Activated naive CD4-positive, alpha-beta T cell treated with anti-CD3 and anti-CD28 coated beads for 36 hours (primary cell): Measurements from ENCODE around the gene AK1. TPM values are rescaled to one million over a fixed set of nuclear protein-coding genes. Genes with fewer than 3 reads are reported as not detected.
"Not testable (repeated sequence)": the region's sequence is repeated elsewhere in the genome, so short reads cannot be mapped to it uniquely, and the experiment has no call there.

ENCODE experiments used
- CTCF ChIA-PET: fragments of 350-600 bp; sonication (Branson Sonifier 250); formaldehyde crosslinking; loops from one replicate; lab custom pipeline; 2021; ENCODE audit warnings: antibody characterized with exemption; lab: Charles Lee
- DNase-seq: peaks from one replicate; pipeline ENCODE4 v3.0.0-alpha.2; 2020
- H3K27ac Mint-ChIP-seq: one replicate; pipeline ENCODE4 v1.8.0; 2021; ENCODE audit warnings: mild to moderate bottlenecking, mixed read lengths
- H3K27me3 Mint-ChIP-seq: one replicate; pipeline ENCODE4 v1.8.0; 2021; ENCODE audit warnings: low read depth, mixed read lengths
- H3K36me3 Mint-ChIP-seq: one replicate; pipeline ENCODE4 v1.8.0; 2021; ENCODE audit warnings: low read depth, mixed read lengths
- H3K4me1 Mint-ChIP-seq: one replicate; pipeline ENCODE4 v1.8.0; 2021; ENCODE audit warnings: low read depth, mixed read lengths
- H3K4me3 Mint-ChIP-seq: one replicate; pipeline ENCODE4 v1.8.0; 2021; ENCODE audit warnings: mild to moderate bottlenecking, moderate library complexity, mixed read lengths
- H3K9me3 Mint-ChIP-seq: one replicate; pipeline ENCODE4 v1.8.0; 2021; ENCODE audit warnings: mixed read lengths
- intact Hi-C: fragments of 100-400 bp; cut with micrococcal nuclease; formaldehyde crosslinking; loops from one replicate; pipeline ENCODE4 v1.15.1; 2023
- total RNA-seq, 2 experiments: library from RNA; stranded (reverse); gene quantifications; one replicate each; pipeline ENCODE4 v1.2.3, GENCODE V29; 2021

Gene AK1
- total RNA-seq, 2 experiments from 2014 or later: 11.8 to 11.9 TPM

DNA sequence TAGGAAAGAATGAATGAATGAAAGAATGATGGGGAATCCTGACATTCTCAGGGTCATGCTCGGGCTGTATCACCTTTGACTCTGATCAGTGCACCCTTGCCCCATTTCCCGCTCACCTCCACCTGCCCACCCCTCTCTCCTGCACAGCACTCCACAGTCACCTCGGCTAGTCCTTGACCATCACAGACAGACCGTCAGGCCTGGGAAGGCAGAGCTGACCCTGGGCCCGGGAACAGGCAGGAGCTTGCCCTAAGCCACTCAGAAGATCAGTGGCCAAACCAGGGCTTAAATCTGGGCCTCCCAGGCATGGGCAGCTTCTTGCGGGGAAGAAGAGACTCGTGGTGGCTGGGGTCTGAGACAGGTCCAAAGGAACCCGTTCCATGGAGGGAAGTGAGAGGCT lies 18.3 kb upstream of the AK1 start:
- no peak for DNase-seq
- H3K9me3 Mint-ChIP-seq: peaks cover 4% of the 10 kb centered on the region

DNA sequence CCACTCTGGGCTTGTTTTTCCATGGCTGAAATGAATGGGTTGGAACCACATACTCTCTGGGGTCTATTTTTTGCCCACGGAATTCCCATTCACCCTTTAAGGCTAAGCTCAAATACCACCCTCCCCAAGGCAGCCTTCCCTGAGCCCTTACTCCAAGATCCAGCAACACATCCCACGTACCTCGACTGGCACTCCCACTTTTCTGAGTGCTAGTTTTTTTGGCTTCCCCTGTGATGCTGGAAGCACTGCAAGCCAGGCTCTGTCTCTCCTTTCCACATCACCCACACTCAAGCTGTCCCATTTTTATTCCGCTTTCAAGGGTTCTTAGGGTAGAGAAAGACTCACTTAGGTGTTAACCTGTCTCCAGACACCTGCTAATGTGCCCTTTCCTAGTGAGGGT lies 15.9 kb upstream of the AK1 start:
- peaks cover 49% of the 10 kb centered on the region for H3K36me3 Mint-ChIP-seq
- peaks cover 14% of the 10 kb centered on the region for H3K4me1 Mint-ChIP-seq
- no peaks in the 10 kb centered on the region for H3K27me3 Mint-ChIP-seq
- H3K4me3 Mint-ChIP-seq: no peak overlapping the region
- intact Hi-C loops: no loop called here
- no peak for DNase-seq
- CTCF ChIA-PET: interaction anchor here (1.5 kb wide), 1 partner anchor 24 kb away, joined by 4 read pairs; no protein-coding TSS in a partner anchor
- H3K9me3 Mint-ChIP-seq: peaks cover 4% of the 10 kb centered on the region
- H3K27ac Mint-ChIP-seq: no peak overlapping the region

More for the DNA sequence above, 18.3 kb upstream of the AK1 start:
- CTCF ChIA-PET: interaction anchor here (0.9 to 1.1 kb wide), 2 partner anchors 26 kb away, joined by 3 to 4 read pairs; no protein-coding TSS in a partner anchor
- Mint-ChIP-seq H3K4me1 (peaks cover 23% of the 10 kb centered on the region), H3K36me3 (peaks cover 46% of the 10 kb centered on the region), H3K27me3 (no peaks in the 10 kb centered on the region), H3K4me3 (no peak overlapping the region), H3K27ac (no peak overlapping the region)
- intact Hi-C loops: no loop called here

DNA sequence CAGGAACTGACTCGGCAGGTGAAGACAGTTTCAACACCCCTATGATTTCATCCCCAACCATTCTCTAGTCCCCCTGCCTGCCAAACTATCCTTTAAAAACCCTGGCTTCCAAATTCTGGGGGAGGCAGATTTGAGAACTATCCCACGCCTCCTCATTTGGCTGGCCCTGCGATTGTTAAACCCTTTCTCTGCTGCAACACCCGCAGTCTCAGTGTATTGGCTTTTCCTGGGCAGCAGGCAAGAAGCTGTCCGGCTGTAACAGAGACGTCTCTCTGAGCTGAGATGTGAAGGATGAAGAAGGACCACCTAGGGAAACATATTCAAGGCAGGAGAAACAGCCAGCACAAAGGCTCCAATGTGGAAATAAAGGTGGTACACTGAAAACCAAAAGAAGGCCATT lies 15.4 kb upstream of the AK1 start:
- Mint-ChIP-seq H3K4me3 (no peak overlapping the region), H3K27me3 (no peaks in the 10 kb centered on the region), H3K36me3 (peaks cover 51% of the 10 kb centered on the region), H3K4me1 (peaks cover 11% of the 10 kb centered on the region), H3K27ac (no peak overlapping the region), H3K9me3 (peaks cover 4% of the 10 kb centered on the region)
- DNase-seq: no peak
- CTCF ChIA-PET: interaction anchor here (1.5 kb wide), 1 partner anchor 23 kb away, joined by 4 read pairs; no protein-coding TSS in a partner anchor
- intact Hi-C loops: no loop called here

DNA sequence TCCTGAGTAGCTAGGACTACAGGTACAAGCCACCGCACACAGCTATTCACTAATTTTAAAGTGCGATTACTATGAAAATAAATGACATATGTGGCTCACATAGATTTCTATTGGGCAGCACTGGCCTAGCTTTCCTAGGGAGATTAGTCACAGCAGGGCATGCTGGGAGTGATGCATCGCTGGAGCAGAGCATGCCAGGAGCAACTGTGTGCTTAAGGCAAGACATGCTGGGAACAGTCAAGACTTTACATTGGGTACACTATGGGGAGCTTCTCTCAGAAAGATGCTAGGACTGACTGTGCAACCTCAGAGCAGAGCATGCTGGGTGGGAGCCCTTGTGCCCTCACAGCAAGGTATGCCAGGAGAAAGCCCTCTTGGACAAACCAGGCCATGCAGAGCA lies 12.6 kb upstream of the AK1 start:
- intact Hi-C loops: no loop called here
- Mint-ChIP-seq H3K4me3 (no peak overlapping the region), H3K9me3 (peaks cover 4% of the 10 kb centered on the region), H3K36me3 (peaks cover 43% of the 10 kb centered on the region), H3K4me1 (peaks cover 5% of the 10 kb centered on the region), H3K27ac (no peak overlapping the region), H3K27me3 (no peaks in the 10 kb centered on the region)
- CTCF ChIA-PET: interaction anchor here (0.8 to 1.5 kb wide), 4 partner anchors 20 to 33 kb away, joined by 3 to 6 read pairs (median 4); no protein-coding TSS in a partner anchor
- no peak for DNase-seq

DNA sequence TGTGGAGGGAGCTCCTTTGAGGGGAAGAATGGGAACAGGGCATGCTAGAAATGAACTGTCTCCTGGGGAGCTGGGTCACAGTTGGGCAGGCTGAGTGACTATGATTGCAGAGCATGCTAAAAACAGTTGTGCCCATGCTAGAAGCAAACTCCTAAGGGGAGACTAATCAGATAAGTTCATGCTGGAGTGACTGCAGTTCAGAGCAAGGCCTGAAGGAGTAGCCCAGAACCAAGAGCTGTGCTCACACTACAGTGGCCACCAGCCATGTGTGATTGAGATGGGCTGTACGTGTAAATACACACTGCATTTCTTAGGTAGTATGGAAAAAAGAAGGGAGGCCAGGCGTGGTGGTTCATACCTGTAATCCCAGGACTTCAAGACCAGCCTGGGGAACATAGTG lies 10.3 kb upstream of the AK1 start:
- CTCF ChIA-PET: interaction anchor here (1.6 kb wide), 1 partner anchor 18 kb away, joined by 4 read pairs; no protein-coding TSS in a partner anchor
- Mint-ChIP-seq H3K27ac (no peak overlapping the region), H3K4me1 (peaks cover 2% of the 10 kb centered on the region), H3K27me3 (no peaks in the 10 kb centered on the region), H3K9me3 (no peaks in the 10 kb centered on the region), H3K36me3 (peaks cover 23% of the 10 kb centered on the region), H3K4me3 (no peak overlapping the region)
- DNase-seq: no peak
- intact Hi-C loops: no loop called here

DNA sequence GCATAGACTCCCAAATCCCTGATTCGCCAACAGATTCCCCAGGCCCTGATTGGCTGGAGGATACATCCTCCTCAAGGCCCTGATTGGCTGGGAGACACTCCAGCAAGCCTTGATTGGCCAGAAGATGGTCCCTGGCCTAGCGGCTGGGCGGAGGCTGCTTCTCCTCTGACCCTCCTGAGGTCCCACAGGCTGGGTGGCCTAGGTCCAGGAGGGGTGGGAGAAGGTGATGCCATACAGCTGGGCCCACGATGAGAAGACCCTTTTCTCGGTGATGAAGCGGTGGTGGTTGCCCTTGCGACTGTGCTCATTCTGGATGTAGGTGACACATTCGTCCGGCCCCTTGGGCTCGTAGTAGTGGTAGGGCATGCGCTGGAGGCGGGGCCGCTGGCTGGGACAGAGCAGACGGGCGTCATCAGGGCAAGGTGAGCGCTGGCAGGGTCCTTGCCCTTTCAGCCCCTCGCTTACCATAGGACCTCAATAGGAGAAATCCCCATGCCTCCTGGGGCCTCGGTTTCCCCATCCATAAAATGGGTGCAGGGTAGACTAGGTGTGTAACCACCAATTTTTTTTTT lies 9.0 kb upstream of the AK1 start:
- H3K4me3 Mint-ChIP-seq: no peak overlapping the region
- H3K36me3 Mint-ChIP-seq: peaks cover 18% of the 10 kb centered on the region
- CTCF ChIA-PET: interaction anchor here (1.6 kb wide), 1 partner anchor 17 kb away, joined by 4 read pairs; no protein-coding TSS in a partner anchor
- no peak for DNase-seq
- no peak overlapping the region for H3K27ac Mint-ChIP-seq
- no peaks in the 10 kb centered on the region for H3K9me3 Mint-ChIP-seq
- intact Hi-C loops: no loop called here
- H3K27me3 Mint-ChIP-seq: no peaks in the 10 kb centered on the region
- no peaks in the 10 kb centered on the region for H3K4me1 Mint-ChIP-seq

DNA sequence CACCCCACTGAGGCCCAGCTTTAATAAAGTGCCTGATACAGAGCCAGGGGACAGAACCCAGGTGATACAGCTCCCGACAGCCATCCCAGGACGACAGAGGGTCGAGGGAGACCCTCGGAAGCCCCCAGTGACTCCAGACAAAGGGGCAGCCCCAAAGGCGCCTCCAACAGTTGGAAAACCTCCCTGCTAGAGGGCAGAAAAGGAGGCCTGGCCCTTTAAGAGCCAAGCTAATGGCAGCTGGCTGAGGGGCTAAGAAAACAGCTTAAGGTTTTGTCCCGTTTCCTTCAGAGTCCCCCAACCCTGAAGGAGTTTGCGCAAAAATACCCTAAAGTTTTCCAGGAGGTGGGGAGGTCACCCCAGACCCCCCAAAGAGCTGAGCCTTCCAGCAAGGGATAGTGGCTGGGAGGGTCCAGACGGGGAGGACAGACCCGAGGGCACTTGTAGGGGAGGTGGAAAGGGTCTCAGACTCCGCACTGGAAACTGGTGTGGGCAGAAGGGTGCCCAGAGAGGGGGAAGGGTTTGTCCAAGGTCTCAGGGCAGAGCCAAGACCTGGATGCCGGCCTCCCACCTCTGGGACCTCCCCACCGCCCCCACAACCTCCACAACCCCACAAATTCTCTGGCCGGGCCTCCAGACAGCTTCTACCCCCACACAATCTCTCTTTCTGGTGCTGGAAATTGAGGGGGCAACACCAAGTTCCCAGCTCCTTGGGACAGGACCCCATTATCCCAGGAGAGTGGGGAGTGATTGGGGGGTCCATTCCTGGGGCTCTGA lies 8.2 kb upstream of the AK1 start:
- Mint-ChIP-seq H3K36me3 (peaks cover 18% of the 10 kb centered on the region), H3K27ac (no peak overlapping the region), H3K27me3 (no peaks in the 10 kb centered on the region), H3K4me3 (no peak overlapping the region), H3K4me1 (no peaks in the 10 kb centered on the region), H3K9me3 (no peaks in the 10 kb centered on the region)
- CTCF ChIA-PET: interaction anchor here (0.6 to 0.9 kb wide), 3 partner anchors 16 to 555 kb away, joined by 3 to 5 read pairs (median 4); no protein-coding TSS in a partner anchor
- intact Hi-C loops: no loop called here
- DNase-seq: no peak

DNA sequence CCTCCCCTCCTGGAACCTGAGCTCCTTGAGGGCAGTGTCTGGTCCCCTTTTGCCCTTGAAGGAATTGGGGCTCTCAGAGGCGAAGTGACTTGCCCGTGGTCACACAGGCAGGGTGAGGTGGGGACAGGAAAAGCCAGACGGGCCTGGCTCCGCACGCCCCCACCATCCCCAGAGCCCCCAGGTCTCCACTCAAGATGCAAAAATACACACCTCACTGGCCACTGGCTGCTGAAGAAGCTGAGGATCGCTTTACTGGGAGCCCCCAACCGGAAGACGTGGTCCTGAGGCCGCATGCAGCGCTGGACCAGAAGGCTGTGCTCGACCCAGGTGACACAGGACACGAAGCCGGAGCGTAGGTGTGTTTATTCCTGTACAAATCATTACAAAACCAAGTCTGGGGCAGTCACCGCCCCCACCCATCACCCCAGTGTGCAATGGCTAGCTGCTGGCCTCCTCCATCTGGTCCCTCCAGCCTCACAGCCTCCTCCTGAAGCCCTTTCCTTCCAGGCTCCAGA lies 7.6 kb upstream of the AK1 start:
- H3K4me3 Mint-ChIP-seq: no peak overlapping the region
- no peak overlapping the region for H3K27ac Mint-ChIP-seq
- H3K27me3 Mint-ChIP-seq: no peaks in the 10 kb centered on the region
- peaks cover 15% of the 10 kb centered on the region for H3K36me3 Mint-ChIP-seq
- DNase-seq: no peak
- H3K9me3 Mint-ChIP-seq: no peaks in the 10 kb centered on the region
- intact Hi-C loops: loop anchor here (5.0 kb wide), 1 partner anchor 32 kb away; the partner anchor contains the start of gene ST6GALNAC4
- H3K4me1 Mint-ChIP-seq: no peaks in the 10 kb centered on the region
- CTCF ChIA-PET: interaction anchor here (0.7 to 1.0 kb wide), 3 partner anchors 15 to 38 kb away, joined by 3 to 5 read pairs (median 4); no protein-coding TSS in a partner anchor

DNA sequence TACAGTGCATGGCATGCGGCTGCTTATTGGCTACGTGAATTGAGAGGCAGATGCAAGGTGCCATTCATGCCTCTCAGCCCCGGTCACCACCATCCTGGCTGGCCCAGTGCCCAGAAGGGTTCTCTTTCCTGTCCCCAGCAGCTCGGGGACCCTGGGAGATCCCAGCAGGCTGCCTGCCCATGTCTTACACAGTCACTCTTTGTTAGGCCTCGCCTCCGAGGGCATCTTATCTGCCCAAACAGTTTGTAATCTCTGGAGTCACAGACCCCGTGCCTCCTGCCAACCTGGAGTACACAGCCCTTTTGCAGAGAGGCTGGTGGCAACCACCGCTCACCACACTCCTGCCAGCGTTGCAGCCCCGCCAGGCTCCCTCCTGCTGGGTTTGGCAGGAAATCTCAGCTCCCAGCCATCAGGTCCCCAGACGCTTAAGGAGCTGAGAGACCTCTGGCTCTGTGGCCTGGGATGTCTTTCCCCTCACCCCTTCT lies 7.0 kb upstream of the AK1 start:
- Mint-ChIP-seq H3K27me3 (no peaks in the 10 kb centered on the region), H3K9me3 (no peaks in the 10 kb centered on the region), H3K36me3 (peaks cover 15% of the 10 kb centered on the region), H3K27ac (no peak overlapping the region), H3K4me1 (no peaks in the 10 kb centered on the region), H3K4me3 (no peak overlapping the region)
- DNase-seq: no peak
- intact Hi-C loops: loop anchor here (5.0 kb wide), 1 partner anchor 33 kb away; the partner anchor contains the start of gene ST6GALNAC4
- CTCF ChIA-PET: interaction anchor here (1.0 kb wide), 1 partner anchor 37 kb away, joined by 4 read pairs; no protein-coding TSS in a partner anchor

DNA sequence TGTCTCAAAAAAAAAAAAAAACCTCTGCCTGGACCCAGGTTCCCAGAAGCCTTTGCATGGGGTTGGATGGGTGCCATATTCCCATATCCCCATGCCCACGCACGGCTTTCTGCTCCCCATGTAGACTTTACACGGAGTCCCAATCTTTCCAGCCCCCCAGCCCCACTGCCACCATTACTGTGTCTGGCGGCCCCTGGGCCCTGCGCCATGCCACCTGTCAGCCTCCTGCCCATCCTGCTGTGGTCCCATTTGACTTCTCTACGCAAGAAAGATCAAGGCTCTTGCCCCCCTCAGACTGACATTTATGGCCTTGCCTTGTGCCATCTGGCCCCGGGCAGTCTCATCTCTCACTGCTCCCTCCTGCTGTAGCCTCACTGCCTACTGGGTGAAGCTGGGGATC lies 6.5 kb upstream of the AK1 start:
- Mint-ChIP-seq H3K27me3 (no peaks in the 10 kb centered on the region), H3K4me1 (no peaks in the 10 kb centered on the region), H3K9me3 (no peaks in the 10 kb centered on the region), H3K27ac (no peak overlapping the region), H3K36me3 (peaks cover 15% of the 10 kb centered on the region), H3K4me3 (no peak overlapping the region)
- DNase-seq: no peak
- intact Hi-C loops: loop anchor here (5.0 kb wide), 1 partner anchor 33 kb away; the partner anchor contains the start of gene ST6GALNAC4
- CTCF ChIA-PET: no interaction called here

DNA sequence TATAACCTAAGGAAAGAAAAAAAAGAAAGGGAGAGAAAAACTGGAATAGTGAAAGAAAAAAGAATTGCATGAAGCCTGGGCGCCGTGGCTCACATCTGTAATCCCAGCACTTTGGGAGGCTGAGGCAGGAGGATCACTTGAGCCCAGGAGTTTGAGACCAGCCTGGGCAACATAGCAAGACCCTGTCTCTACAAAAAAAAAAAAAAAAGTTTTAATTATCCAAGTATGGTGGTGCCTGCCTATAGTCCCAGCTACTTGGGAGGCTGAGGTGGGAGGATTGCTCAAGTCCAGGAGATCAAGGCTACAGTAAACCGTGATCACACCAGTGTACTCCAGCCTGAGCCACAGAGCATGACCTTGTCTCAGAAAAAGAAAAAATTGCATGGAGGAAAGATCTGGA lies 4.2 kb upstream of the AK1 start:
- H3K4me3 Mint-ChIP-seq, H3K4me1 Mint-ChIP-seq, H3K9me3 Mint-ChIP-seq, H3K27ac Mint-ChIP-seq, H3K36me3 Mint-ChIP-seq, DNase-seq, H3K27me3 Mint-ChIP-seq: not testable (repeated sequence)
- CTCF ChIA-PET: interaction anchor here (0.6 to 2.9 kb wide), 2 partner anchors 12 to 40 kb away, joined by 4 to 12 read pairs; no protein-coding TSS in a partner anchor
- intact Hi-C loops: loop anchor here (5.0 kb wide), 1 partner anchor 36 kb away; the partner anchor contains the start of gene ST6GALNAC4

DNA sequence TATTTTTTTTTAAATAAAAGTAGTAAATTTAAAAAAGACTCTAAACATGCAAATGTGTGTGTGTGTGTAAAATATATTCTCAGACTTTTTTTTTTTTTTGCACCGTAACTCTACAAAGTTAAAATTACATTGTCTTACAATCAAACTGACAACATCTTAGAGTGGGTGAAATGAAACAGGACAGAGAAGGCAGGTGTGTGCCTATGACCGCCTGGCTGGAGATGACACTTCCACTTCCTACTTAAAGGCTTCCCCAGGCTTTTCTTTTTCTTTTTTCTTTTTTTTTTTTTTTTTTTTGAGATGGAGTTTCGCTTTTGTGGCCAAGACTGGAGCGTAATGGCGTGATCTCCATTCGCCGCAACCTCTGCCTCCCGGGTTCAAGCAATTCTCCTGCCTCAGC lies 2.7 kb upstream of the AK1 start:
- peaks cover 4% of the 10 kb centered on the region for H3K27me3 Mint-ChIP-seq
- CTCF ChIA-PET: no interaction called here

More for the DNA sequence above, 2.7 kb upstream of the AK1 start:
- no peak for DNase-seq
- Mint-ChIP-seq H3K36me3 (peaks cover 3% of the 10 kb centered on the region), H3K9me3 (no peaks in the 10 kb centered on the region), H3K4me3 (no peak overlapping the region), H3K27ac (no peak overlapping the region), H3K4me1 (peaks cover 6% of the 10 kb centered on the region)
- intact Hi-C loops: loop anchor here (5.0 kb wide), 1 partner anchor 37 kb away; the partner anchor contains the start of gene ST6GALNAC4
